ENCODE measurements around the gene TUBA4A. TPM values are rescaled to one million over a fixed set of nuclear protein-coding genes. Genes with fewer than 3 reads are reported as not detected.

Gene TUBA4A
- total RNA-seq, result 4.8 TPM
- polyA plus RNA-seq, result 41.9 TPM

GRCh38 chr2:219253753-219254589 is at the start of gene TUBA4A:
Gene TUBA4A (minus strand): TSS chr2:219253918. CDS start chr2:219253858, 60 bp downstream.
- no peaks in the 10 kb centered on the region for H3K36me3 ChIP-seq (ENCODE audit: insufficient read depth)
- no peaks in the 10 kb centered on the region for H3K4me1 ChIP-seq (ENCODE audit: insufficient read depth)
- peak within 1 kb of the TSS; percentile 64 for H3K27ac ChIP-seq (ENCODE audit: low read depth)
- no peak for DNase-seq (ENCODE audit: extremely low spot score)
- H3K4me3 ChIP-seq (ENCODE audit: low read depth, low read length), result peak within 1 kb of the TSS; percentile 59
- WGBS, result under 1% methylated on average over 76 of the region's 76 CpGs

GRCh38 chr2:219302412-219302968 is 48.8 kb upstream of the TUBA4A start:
- WGBS, result 69% methylated on average over 11 of the region's 11 CpGs

GRCh38 chr2:219300022-219300421 is 46.3 kb upstream of the TUBA4A start:
- no peak overlapping the region for H3K4me3 ChIP-seq (ENCODE audit: low read depth, low read length)
- DNase-seq (ENCODE audit: extremely low spot score), result no peak
- 57% methylated on average over 5 of the region's 5 CpGs for WGBS
- H3K36me3 ChIP-seq (ENCODE audit: insufficient read depth), result no peaks in the 10 kb centered on the region
- H3K4me1 ChIP-seq (ENCODE audit: insufficient read depth), result no peaks in the 10 kb centered on the region
- H3K27ac ChIP-seq (ENCODE audit: low read depth), result no peak overlapping the region

More at GRCh38 chr2:219302412-219302968, 48.8 kb upstream of the TUBA4A start:
- DNase-seq (ENCODE audit: extremely low spot score), result no peak
- no peaks in the 10 kb centered on the region for H3K4me1 ChIP-seq (ENCODE audit: insufficient read depth)
- H3K4me3 ChIP-seq (ENCODE audit: low read depth, low read length), result no peak overlapping the region
- no peaks in the 10 kb centered on the region for H3K36me3 ChIP-seq (ENCODE audit: insufficient read depth)
- H3K27ac ChIP-seq (ENCODE audit: low read depth), result no peak overlapping the region

- Histone ChIP-seq H3K4me3 (ENCODE audit: low read depth, low read length) (no peak overlapping the region), H3K4me1 (ENCODE audit: insufficient read depth) (no peaks in the 10 kb centered on the region), H3K27ac (ENCODE audit: low read depth) (no peak overlapping the region), H3K36me3 (ENCODE audit: insufficient read depth) (no peaks in the 10 kb centered on the region)
- DNase-seq (ENCODE audit: extremely low spot score), result no peak
- 80% methylated on average over 6 of the region's 6 CpGs for WGBS
Measured at GRCh38 chr2:219299372-219299760, 45.6 kb upstream of the TUBA4A start.

GRCh38 chr2:219298759-219299371 is 45.1 kb upstream of the TUBA4A start:
- H3K4me1 ChIP-seq (ENCODE audit: insufficient read depth), result no peaks in the 10 kb centered on the region
- no peaks in the 10 kb centered on the region for H3K36me3 ChIP-seq (ENCODE audit: insufficient read depth)
- 21% methylated on average over 15 of the region's 15 CpGs for WGBS
- no peak overlapping the region for H3K4me3 ChIP-seq (ENCODE audit: low read depth, low read length)
- DNase-seq (ENCODE audit: extremely low spot score), result peak; percentile 46
- H3K27ac ChIP-seq (ENCODE audit: low read depth), result no peak overlapping the region

GRCh38 chr2:219297766-219298456 is 44.2 kb upstream of the TUBA4A start:
- 81% methylated on average over 14 of the region's 14 CpGs for WGBS
- no peak overlapping the region for H3K4me3 ChIP-seq (ENCODE audit: low read depth, low read length)
- no peak for DNase-seq (ENCODE audit: extremely low spot score)
- no peaks in the 10 kb centered on the region for H3K36me3 ChIP-seq (ENCODE audit: insufficient read depth)
- no peak overlapping the region for H3K27ac ChIP-seq (ENCODE audit: low read depth)
- H3K4me1 ChIP-seq (ENCODE audit: insufficient read depth), result no peaks in the 10 kb centered on the region

GRCh38 chr2:219296631-219297391 is 43.1 kb upstream of the TUBA4A start:
- Histone ChIP-seq H3K4me3 (ENCODE audit: low read depth, low read length) (no peak overlapping the region), H3K36me3 (ENCODE audit: insufficient read depth) (no peaks in the 10 kb centered on the region), H3K27ac (ENCODE audit: low read depth) (no peak overlapping the region), H3K4me1 (ENCODE audit: insufficient read depth) (no peaks in the 10 kb centered on the region)
- WGBS, result 88% methylated on average over 25 of the region's 25 CpGs
- no peak for DNase-seq (ENCODE audit: extremely low spot score)

- H3K36me3 ChIP-seq (ENCODE audit: insufficient read depth), result no peaks in the 10 kb centered on the region
- DNase-seq (ENCODE audit: extremely low spot score), result no peak
- no peak overlapping the region for H3K27ac ChIP-seq (ENCODE audit: low read depth)
- WGBS, result 85% methylated on average over 14 of the region's 14 CpGs
- H3K4me1 ChIP-seq (ENCODE audit: insufficient read depth), result no peaks in the 10 kb centered on the region
- no peak overlapping the region for H3K4me3 ChIP-seq (ENCODE audit: low read depth, low read length)
Measured at GRCh38 chr2:219296142-219296541, 42.4 kb upstream of the TUBA4A start.

- WGBS, result 5% methylated on average over 67 of the region's 67 CpGs
- no peak overlapping the region for H3K27ac ChIP-seq (ENCODE audit: low read depth)
- H3K4me3 ChIP-seq (ENCODE audit: low read depth, low read length), result peak overlapping the region; percentile 39
- no peaks in the 10 kb centered on the region for H3K36me3 ChIP-seq (ENCODE audit: insufficient read depth)
- no peaks in the 10 kb centered on the region for H3K4me1 ChIP-seq (ENCODE audit: insufficient read depth)
- DNase-seq (ENCODE audit: extremely low spot score), result peak; percentile 37
Measured at GRCh38 chr2:219294356-219295351, 40.9 kb upstream of the TUBA4A start.

GRCh38 chr2:219293736-219294231 is 40.1 kb upstream of the TUBA4A start:
- Histone ChIP-seq H3K4me3 (ENCODE audit: low read depth, low read length) (no peak overlapping the region), H3K27ac (ENCODE audit: low read depth) (no peak overlapping the region), H3K4me1 (ENCODE audit: insufficient read depth) (no peaks in the 10 kb centered on the region), H3K36me3 (ENCODE audit: insufficient read depth) (no peaks in the 10 kb centered on the region)
- DNase-seq (ENCODE audit: extremely low spot score), result no peak
- 86% methylated on average over 5 of the region's 5 CpGs for WGBS

GRCh38 chr2:219292616-219293015 is 38.9 kb upstream of the TUBA4A start:
- H3K27ac ChIP-seq (ENCODE audit: low read depth), result no peak overlapping the region
- no peak for DNase-seq (ENCODE audit: extremely low spot score)
- WGBS, result 88% methylated on average over 9 of the region's 9 CpGs
- H3K36me3 ChIP-seq (ENCODE audit: insufficient read depth), result no peaks in the 10 kb centered on the region
- H3K4me3 ChIP-seq (ENCODE audit: low read depth, low read length), result no peak overlapping the region
- no peaks in the 10 kb centered on the region for H3K4me1 ChIP-seq (ENCODE audit: insufficient read depth)

- Histone ChIP-seq H3K36me3 (ENCODE audit: insufficient read depth) (no peaks in the 10 kb centered on the region), H3K4me3 (ENCODE audit: low read depth, low read length) (no peak overlapping the region), H3K4me1 (ENCODE audit: insufficient read depth) (no peaks in the 10 kb centered on the region), H3K27ac (ENCODE audit: low read depth) (no peak overlapping the region)
- 72% methylated on average over 4 of the region's 4 CpGs for WGBS
- no peak for DNase-seq (ENCODE audit: extremely low spot score)
Measured at GRCh38 chr2:219291910-219292490, 38.3 kb upstream of the TUBA4A start.

Measured in urinary bladder (tissue), 4 donors.